Mammary epithelial cell (primary cell): Measurements from ENCODE around the gene KLF16.

Experiments used
- EZH2 ChIP-seq: IDR thresholded peaks from 2 replicates; pipeline ENCODE4 v1.6.1; 2012; ENCODE audit warnings: low read length, inconsistent platforms, borderline replicate concordance
- TF ChIP-seq, protein P1 (sequence below), 2 donors: IDR thresholded peaks in 1 of 2; conservative IDR thresholded peaks in 1 of 2; 2 replicates each; pipeline ENCODE4 v1.5.1; 2011 to 2012; ENCODE audit warnings: inconsistent platforms in 2 of 2, low read length in 2 of 2, mild to moderate bottlenecking in 2 of 2, control low read depth in 1 of 2, low read depth in 1 of 2; ENCODE audit not compliant: insufficient read depth in 1 of 2; ENCODE audit errors: extremely low read depth in 1 of 2

DNA sequence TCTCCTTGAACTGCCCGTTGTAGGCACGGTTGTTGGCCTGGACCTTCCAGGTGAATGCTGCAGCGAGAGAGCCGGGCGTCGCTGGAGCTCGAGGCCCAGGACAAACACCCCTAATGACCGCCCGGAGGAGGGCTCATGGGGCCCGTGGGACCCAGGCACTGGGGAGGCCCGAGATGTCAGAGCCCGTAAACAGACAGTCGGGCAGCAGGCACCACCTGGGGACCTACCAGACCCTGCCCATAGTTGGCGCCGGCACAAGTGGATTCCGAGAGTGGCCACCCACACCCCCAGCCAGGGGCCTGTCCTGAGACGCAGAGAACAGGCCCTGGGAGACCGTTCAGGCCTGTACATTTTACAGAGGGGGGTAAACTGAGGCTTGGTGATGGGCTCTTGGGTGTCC lies 53.7 kb downstream of the KLF16 start:
- TF ChIP-seq, protein P1, sequence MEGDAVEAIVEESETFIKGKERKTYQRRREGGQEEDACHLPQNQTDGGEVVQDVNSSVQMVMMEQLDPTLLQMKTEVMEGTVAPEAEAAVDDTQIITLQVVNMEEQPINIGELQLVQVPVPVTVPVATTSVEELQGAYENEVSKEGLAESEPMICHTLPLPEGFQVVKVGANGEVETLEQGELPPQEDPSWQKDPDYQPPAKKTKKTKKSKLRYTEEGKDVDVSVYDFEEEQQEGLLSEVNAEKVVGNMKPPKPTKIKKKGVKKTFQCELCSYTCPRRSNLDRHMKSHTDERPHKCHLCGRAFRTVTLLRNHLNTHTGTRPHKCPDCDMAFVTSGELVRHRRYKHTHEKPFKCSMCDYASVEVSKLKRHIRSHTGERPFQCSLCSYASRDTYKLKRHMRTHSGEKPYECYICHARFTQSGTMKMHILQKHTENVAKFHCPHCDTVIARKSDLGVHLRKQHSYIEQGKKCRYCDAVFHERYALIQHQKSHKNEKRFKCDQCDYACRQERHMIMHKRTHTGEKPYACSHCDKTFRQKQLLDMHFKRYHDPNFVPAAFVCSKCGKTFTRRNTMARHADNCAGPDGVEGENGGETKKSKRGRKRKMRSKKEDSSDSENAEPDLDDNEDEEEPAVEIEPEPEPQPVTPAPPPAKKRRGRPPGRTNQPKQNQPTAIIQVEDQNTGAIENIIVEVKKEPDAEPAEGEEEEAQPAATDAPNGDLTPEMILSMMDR (conservative IDR thresholded peaks at IDR 0.05 in 1 of 2, IDR thresholded peaks at IDR 0.05 in 1 of 2; ENCODE audit: extremely low read depth in 1 of 2, insufficient read depth in 1 of 2, low read depth in 1 of 2, low read length in 2 of 2): no peak
- no peak for TF ChIP-seq EZH2
